K562 (cell line): ENCODE data around the gene TMEM131L. TPM values are rescaled to one million over a fixed set of nuclear protein-coding genes. Genes with fewer than 3 reads are reported as not detected.

Experiments
- ATAC-seq: fragments of 200-7000 bp; cut with Tn5 transposase; 3 replicates; pipeline ENCODE4 v1.9.1; 2020; ENCODE audit warnings: moderate library complexity
- BruUV-seq: library from RNA; stranded (reverse); fragments of 400-500 nt; replicated peaks from 2 replicates; lab custom pipeline; 2021; lab: Mats Ljungman, UMichigan
- CTCF ChIA-PET: fragments of 300-600 bp; formaldehyde crosslinking; extraction: SDS; loops from one replicate; lab custom pipeline; 2021; ENCODE audit warnings: low intra/inter-chr PET ratio; lab: Yijun Ruan, JAX
- POLR2A ChIA-PET: fragments of 300-600, 350-650 bp; sonication (Branson Sonifier 250); formaldehyde crosslinking; extraction: SDS; loops from one replicate; lab custom pipeline; 2021; ENCODE audit warnings: antibody characterized with exemption, inconsistent platforms; lab: Yijun Ruan, JAX
- DNase-seq, 4 experiments: peaks; one replicate each; pipeline versions ENCODE4 v3.0.0 to v3.0.0-alpha.2; 2011 to 2018; ENCODE audit warnings: low spot score in 3 of 4, mixed read lengths in 3 of 4; ENCODE audit errors: extremely low read depth in 1 of 4
- FAIRE-seq: peaks from 2 replicates; lab custom pipeline; 2011; peaks lifted over from hg19 to GRCh38; lab: Jason Lieb, UNC
- H2AFZ ChIP-seq: 2 replicates; pipeline ENCODE4 v1.6.0; 2011; ENCODE audit warnings: low read depth, low read length, control low read depth, inconsistent platforms
- H3K27ac ChIP-seq: fragments of 200-600 bp; 3 replicates; pipeline ENCODE4 v1.8.0; 2011; ENCODE audit warnings: low read depth, mild to moderate bottlenecking, control low read depth, inconsistent platforms, low read length, moderate library complexity, mixed read lengths; ENCODE audit errors: extremely low read depth
- H3K27me3 ChIP-seq, 2 experiments: fragments of 300-600 bp in 1 of 2; 2 replicates in 1 of 2; 3 replicates in 1 of 2; pipeline versions ENCODE4 v1.6.0 to v1.8.0; 2011; ENCODE audit warnings: inconsistent platforms in 2 of 2, low read length in 2 of 2, mild to moderate bottlenecking in 1 of 2, mixed read lengths in 1 of 2, moderate library complexity in 1 of 2; ENCODE audit not compliant: control insufficient read depth in 2 of 2, insufficient read depth in 2 of 2
- H3K36me3 ChIP-seq: fragments of 300-600 bp; 3 replicates; pipeline ENCODE4 v1.8.0; 2011; ENCODE audit warnings: mild to moderate bottlenecking, low read length, inconsistent platforms; ENCODE audit not compliant: control insufficient read depth, insufficient read depth
- H3K4me1 ChIP-seq, 2 experiments: fragments of 200-600 bp in 1 of 2; replicated peaks in 1 of 2; 2 replicates in 1 of 2; 3 replicates in 1 of 2; pipeline versions ENCODE4 v1.5.1 to v1.8.0; 2011; ENCODE audit warnings: inconsistent platforms in 2 of 2, low read length in 2 of 2, mild to moderate bottlenecking in 1 of 2, mixed read lengths in 1 of 2, moderate library complexity in 1 of 2; ENCODE audit not compliant: control insufficient read depth in 2 of 2, insufficient read depth in 2 of 2
- H3K4me2 ChIP-seq: 2 replicates; pipeline ENCODE4 v1.6.1; 2011; ENCODE audit warnings: low read length, control low read depth, inconsistent platforms, mixed read lengths; ENCODE audit not compliant: insufficient read depth
- H3K4me3 ChIP-seq: fragments of 200-600 bp; sonication (generic), shearing (Covaris generic); 2 replicates; pipeline ENCODE4 v1.5.1; 2016; ENCODE audit warnings: control low read depth, inconsistent platforms
- H3K79me2 ChIP-seq: fragments of 200-600 bp; 3 replicates; pipeline ENCODE4 v1.8.0; 2011; ENCODE audit warnings: low read length, inconsistent platforms; ENCODE audit not compliant: control insufficient read depth, insufficient read depth
- H3K9ac ChIP-seq, 2 experiments: 2 replicates each; pipeline versions ENCODE4 v1.6.0 to v1.6.1; 2011; ENCODE audit warnings: low read depth in 2 of 2, low read length in 2 of 2, control low read depth in 1 of 2, inconsistent platforms in 1 of 2, mild to moderate bottlenecking in 1 of 2, mixed read lengths in 1 of 2; ENCODE audit not compliant: insufficient read depth in 1 of 2
- H3K9me1 ChIP-seq: one replicate; pipeline ENCODE4 v1.6.0; 2011; ENCODE audit warnings: inconsistent platforms, mild to moderate bottlenecking, low read length, moderate library complexity; ENCODE audit not compliant: control insufficient read depth, insufficient read depth
- H3K9me3 ChIP-seq: replicated peaks from 2 replicates; pipeline ENCODE4 v1.5.1; 2011; ENCODE audit warnings: low read depth, low read length, inconsistent platforms; ENCODE audit not compliant: control insufficient read depth, insufficient read depth
- H4K20me1 ChIP-seq: replicated peaks from 2 replicates; pipeline ENCODE4 v1.6.1; 2011; ENCODE audit warnings: low read length, inconsistent platforms, mixed read lengths; ENCODE audit not compliant: control insufficient read depth, insufficient read depth
- NUFIP1 ChIP-seq: fragments of 450-650 bp; IDR thresholded peaks from 2 replicates; pipeline ENCODE4 v1.6.1; 2018; ENCODE audit not compliant: partially characterized antibody
- WGBS: fragments of 100-300 bp; shearing (Covaris generic); methylation state at CpG from one replicate; pipeline ENCODE4 v1.1.6; 2016; ENCODE audit warnings: low coverage, mixed read lengths; ENCODE audit not compliant: insufficient coverage; ENCODE audit errors: missing lambda C conversion rate; 5-methylcytosine and 5-hydroxymethylcytosine counted together
- in situ Hi-C: fragments of 300-500 bp; cut with MboI; formaldehyde crosslinking; loops from 4 replicates; pipeline ENCODE4 v1.15.0; 2018; ENCODE audit warnings: inconsistent platforms, mixed read lengths
- intact Hi-C: fragments of 100-400 bp; cut with micrococcal nuclease; formaldehyde crosslinking; loops from 2 replicates; pipeline ENCODE4 v1.14.2; 2022
- polyA plus RNA-seq, 8 experiments: library from polyadenylated mRNA; depleted of rRNA in 4 of 8; stranded (reverse) in 5 of 8; unstranded in 3 of 8; fragments of >200 nt; fragmentation: Nextera tagmentation in 2 of 8; fragmentation: Illumina TruSeq in 1 of 8; extraction: Ambion mirVana in 2 of 8; extraction: Trizol in 1 of 8; gene quantifications; 2 replicates each; pipeline versions ENCODE4 v1.2.1 to v1.2.3, GENCODE V29; 2011 to 2014; ENCODE audit warnings: inconsistent platforms in 1 of 8, missing spikeins in 1 of 8
- total RNA-seq, 7 experiments: library from RNA; depleted of rRNA in 6 of 7; stranded (reverse); fragments of >200 nt in 6 of 7; fragmentation: Illumina TruSeq in 2 of 7; extraction: Trizol in 2 of 7; gene quantifications; 2 replicates each; pipeline versions ENCODE4 v1.2.1 to v1.2.3, GENCODE V29; 2011 to 2021; ENCODE audit warnings: low replicate concordance in 1 of 7
- TF ChIP-seq, protein P1 (sequence below): fragments of 200-600 bp; sonication (generic); IDR thresholded peaks from one replicate; pipeline ENCODE4 v1.6.1; 2012; ENCODE audit warnings: mild to moderate bottlenecking, low read depth, low read length, inconsistent platforms
- TF ChIP-seq, protein P2 (sequence below): sonication (generic); formaldehyde crosslinking; IDR thresholded peaks from 2 replicates; pipeline ENCODE4 v1.8.0; 2022; ENCODE audit warnings: mild to moderate bottlenecking, missing genetic modification reagents

The TMEM131L gene
- total and polyA plus RNA-seq, 9 of the 15 experiments (the other 6 are each of a cell fraction or from before 2014, with no cell fraction given): 1.2 to 20.8 (median 12.9) TPM

DNA sequence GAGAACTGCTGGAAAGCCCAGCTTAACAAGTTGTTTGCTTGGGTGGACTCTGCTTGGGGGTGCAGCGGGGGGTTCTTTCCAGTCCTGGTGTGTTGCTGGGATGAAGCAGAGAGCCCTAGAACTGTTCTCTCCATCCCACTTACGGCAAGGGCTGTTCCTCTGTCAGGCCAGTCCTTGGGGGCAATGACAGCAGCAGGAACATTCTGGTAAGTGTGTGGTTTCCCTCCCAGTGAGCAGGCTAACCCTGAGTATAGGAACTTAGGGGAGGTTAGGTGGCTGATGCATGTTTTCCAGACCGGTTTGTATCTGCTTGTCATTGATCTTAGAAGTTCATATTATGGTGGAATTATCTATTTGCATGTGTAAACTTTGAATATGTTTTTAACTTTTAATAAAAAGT lies 171.0 kb downstream of the TMEM131L start:
- no peak for FAIRE-seq
- in situ Hi-C loops (loop anchor here (10.0 kb wide), 1 partner anchor 782 kb away; no protein-coding TSS in a partner anchor), intact Hi-C loops (no loop called here)
- H3K79me2 ChIP-seq: no peaks in the 10 kb centered on the region
- H3K27me3 ChIP-seq: no peaks in the 10 kb centered on the region
- no peak for ATAC-seq
- peaks cover 0 to 7% of the 10 kb centered on the region in 2 experiments; a peak in 2 of 5 replicates for H3K4me1 ChIP-seq
- no peak overlapping the region for H3K27ac ChIP-seq
- no peaks in the 10 kb centered on the region for H3K9me3 ChIP-seq
- H2AFZ ChIP-seq: no peak overlapping the region
- H3K36me3 ChIP-seq: peaks cover 42% of the 10 kb centered on the region
- H3K9ac ChIP-seq: no peak overlapping the region
- TF ChIP-seq, protein P1, sequence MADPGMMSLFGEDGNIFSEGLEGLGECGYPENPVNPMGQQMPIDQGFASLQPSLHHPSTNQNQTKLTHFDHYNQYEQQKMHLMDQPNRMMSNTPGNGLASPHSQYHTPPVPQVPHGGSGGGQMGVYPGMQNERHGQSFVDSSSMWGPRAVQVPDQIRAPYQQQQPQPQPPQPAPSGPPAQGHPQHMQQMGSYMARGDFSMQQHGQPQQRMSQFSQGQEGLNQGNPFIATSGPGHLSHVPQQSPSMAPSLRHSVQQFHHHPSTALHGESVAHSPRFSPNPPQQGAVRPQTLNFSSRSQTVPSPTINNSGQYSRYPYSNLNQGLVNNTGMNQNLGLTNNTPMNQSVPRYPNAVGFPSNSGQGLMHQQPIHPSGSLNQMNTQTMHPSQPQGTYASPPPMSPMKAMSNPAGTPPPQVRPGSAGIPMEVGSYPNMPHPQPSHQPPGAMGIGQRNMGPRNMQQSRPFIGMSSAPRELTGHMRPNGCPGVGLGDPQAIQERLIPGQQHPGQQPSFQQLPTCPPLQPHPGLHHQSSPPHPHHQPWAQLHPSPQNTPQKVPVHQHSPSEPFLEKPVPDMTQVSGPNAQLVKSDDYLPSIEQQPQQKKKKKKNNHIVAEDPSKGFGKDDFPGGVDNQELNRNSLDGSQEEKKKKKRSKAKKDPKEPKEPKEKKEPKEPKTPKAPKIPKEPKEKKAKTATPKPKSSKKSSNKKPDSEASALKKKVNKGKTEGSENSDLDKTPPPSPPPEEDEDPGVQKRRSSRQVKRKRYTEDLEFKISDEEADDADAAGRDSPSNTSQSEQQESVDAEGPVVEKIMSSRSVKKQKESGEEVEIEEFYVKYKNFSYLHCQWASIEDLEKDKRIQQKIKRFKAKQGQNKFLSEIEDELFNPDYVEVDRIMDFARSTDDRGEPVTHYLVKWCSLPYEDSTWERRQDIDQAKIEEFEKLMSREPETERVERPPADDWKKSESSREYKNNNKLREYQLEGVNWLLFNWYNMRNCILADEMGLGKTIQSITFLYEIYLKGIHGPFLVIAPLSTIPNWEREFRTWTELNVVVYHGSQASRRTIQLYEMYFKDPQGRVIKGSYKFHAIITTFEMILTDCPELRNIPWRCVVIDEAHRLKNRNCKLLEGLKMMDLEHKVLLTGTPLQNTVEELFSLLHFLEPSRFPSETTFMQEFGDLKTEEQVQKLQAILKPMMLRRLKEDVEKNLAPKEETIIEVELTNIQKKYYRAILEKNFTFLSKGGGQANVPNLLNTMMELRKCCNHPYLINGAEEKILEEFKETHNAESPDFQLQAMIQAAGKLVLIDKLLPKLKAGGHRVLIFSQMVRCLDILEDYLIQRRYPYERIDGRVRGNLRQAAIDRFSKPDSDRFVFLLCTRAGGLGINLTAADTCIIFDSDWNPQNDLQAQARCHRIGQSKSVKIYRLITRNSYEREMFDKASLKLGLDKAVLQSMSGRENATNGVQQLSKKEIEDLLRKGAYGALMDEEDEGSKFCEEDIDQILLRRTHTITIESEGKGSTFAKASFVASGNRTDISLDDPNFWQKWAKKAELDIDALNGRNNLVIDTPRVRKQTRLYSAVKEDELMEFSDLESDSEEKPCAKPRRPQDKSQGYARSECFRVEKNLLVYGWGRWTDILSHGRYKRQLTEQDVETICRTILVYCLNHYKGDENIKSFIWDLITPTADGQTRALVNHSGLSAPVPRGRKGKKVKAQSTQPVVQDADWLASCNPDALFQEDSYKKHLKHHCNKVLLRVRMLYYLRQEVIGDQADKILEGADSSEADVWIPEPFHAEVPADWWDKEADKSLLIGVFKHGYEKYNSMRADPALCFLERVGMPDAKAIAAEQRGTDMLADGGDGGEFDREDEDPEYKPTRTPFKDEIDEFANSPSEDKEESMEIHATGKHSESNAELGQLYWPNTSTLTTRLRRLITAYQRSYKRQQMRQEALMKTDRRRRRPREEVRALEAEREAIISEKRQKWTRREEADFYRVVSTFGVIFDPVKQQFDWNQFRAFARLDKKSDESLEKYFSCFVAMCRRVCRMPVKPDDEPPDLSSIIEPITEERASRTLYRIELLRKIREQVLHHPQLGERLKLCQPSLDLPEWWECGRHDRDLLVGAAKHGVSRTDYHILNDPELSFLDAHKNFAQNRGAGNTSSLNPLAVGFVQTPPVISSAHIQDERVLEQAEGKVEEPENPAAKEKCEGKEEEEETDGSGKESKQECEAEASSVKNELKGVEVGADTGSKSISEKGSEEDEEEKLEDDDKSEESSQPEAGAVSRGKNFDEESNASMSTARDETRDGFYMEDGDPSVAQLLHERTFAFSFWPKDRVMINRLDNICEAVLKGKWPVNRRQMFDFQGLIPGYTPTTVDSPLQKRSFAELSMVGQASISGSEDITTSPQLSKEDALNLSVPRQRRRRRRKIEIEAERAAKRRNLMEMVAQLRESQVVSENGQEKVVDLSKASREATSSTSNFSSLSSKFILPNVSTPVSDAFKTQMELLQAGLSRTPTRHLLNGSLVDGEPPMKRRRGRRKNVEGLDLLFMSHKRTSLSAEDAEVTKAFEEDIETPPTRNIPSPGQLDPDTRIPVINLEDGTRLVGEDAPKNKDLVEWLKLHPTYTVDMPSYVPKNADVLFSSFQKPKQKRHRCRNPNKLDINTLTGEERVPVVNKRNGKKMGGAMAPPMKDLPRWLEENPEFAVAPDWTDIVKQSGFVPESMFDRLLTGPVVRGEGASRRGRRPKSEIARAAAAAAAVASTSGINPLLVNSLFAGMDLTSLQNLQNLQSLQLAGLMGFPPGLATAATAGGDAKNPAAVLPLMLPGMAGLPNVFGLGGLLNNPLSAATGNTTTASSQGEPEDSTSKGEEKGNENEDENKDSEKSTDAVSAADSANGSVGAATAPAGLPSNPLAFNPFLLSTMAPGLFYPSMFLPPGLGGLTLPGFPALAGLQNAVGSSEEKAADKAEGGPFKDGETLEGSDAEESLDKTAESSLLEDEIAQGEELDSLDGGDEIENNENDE: no peak
- no peak for TF ChIP-seq NUFIP1
- TF ChIP-seq, protein P2, sequence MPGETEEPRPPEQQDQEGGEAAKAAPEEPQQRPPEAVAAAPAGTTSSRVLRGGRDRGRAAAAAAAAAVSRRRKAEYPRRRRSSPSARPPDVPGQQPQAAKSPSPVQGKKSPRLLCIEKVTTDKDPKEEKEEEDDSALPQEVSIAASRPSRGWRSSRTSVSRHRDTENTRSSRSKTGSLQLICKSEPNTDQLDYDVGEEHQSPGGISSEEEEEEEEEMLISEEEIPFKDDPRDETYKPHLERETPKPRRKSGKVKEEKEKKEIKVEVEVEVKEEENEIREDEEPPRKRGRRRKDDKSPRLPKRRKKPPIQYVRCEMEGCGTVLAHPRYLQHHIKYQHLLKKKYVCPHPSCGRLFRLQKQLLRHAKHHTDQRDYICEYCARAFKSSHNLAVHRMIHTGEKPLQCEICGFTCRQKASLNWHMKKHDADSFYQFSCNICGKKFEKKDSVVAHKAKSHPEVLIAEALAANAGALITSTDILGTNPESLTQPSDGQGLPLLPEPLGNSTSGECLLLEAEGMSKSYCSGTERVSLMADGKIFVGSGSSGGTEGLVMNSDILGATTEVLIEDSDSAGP: no peak
- H3K4me2 ChIP-seq: no peak overlapping the region
- no peaks in the 10 kb centered on the region for H3K9me1 ChIP-seq
- BruUV-seq: no TSS peak
- no peak overlapping the region for H3K4me3 ChIP-seq
- H4K20me1 ChIP-seq: no peaks in the 10 kb centered on the region
- ChIA-PET POLR2A (no interaction called here), CTCF (interaction anchor here (0.6 kb wide), 1 partner anchor 1085 kb away, joined by 3 read pairs; no protein-coding TSS in a partner anchor)
- 74% methylated on average over 3 of the region's 3 CpGs for WGBS
- DNase-seq: no peak
